GM12878 (cell line): ENCODE results near the gene CNN2. TPM values are rescaled to one million over a fixed set of nuclear protein-coding genes. Genes with fewer than 3 reads are reported as not detected.

ENCODE experiments used
- ATAC-seq: fragments of 200-7000 bp; cut with Tn5 transposase; 3 replicates; pipeline ENCODE4 v1.9.1; 2020; ENCODE audit warnings: mild to moderate bottlenecking, moderate library complexity
- BruUV-seq: library from RNA; stranded (reverse); fragments of 400-500 nt; replicated peaks from 2 replicates; lab custom pipeline; 2021; lab: Mats Ljungman, UMichigan
- CTCF ChIA-PET: fragments of 300-600 bp; sonication (Branson Sonifier 250); formaldehyde crosslinking; extraction: SDS; loops from one replicate; lab custom pipeline; 2021; ENCODE audit warnings: inconsistent platforms; lab: Yijun Ruan, JAX
- POLR2A ChIA-PET: fragments of 350-600 bp; formaldehyde crosslinking; extraction: SDS; loops from one replicate; lab custom pipeline; 2021; ENCODE audit warnings: inconsistent platforms; lab: Charles Lee
- RAD21 ChIA-PET: fragments of 300-600 bp; sonication (Branson Sonifier 250); formaldehyde crosslinking; loops from one replicate; lab custom pipeline; 2023; ENCODE audit warnings: antibody characterized with exemption; ENCODE audit not compliant: unreplicated experiment; lab: Charles Lee
- SMC1A ChIA-PET: fragments of 300-600 bp; sonication (Branson Sonifier 250); formaldehyde crosslinking; loops from one replicate; lab custom pipeline; 2023; ENCODE audit not compliant: unreplicated experiment, uncharacterized antibody; lab: Charles Lee
- DNase-seq: peaks from one replicate; pipeline ENCODE4 v3.0.0-alpha.2; 2011; ENCODE audit warnings: low read depth, low spot score
- FAIRE-seq: peaks from 3 replicates; lab custom pipeline; 2011; peaks lifted over from hg19 to GRCh38; lab: Jason Lieb, UNC
- H2AFZ ChIP-seq: 2 replicates; pipeline ENCODE4 v1.6.0; 2011; ENCODE audit warnings: low read depth, low read length, control low read depth; ENCODE audit not compliant: control insufficient read depth
- H3K27ac ChIP-seq: 2 replicates; pipeline ENCODE4 v1.5.1; 2011; ENCODE audit warnings: control low read depth; ENCODE audit not compliant: control insufficient read depth, insufficient read depth
- H3K27me3 ChIP-seq, 2 experiments: replicated peaks in 1 of 2; 2 replicates each; pipeline versions ENCODE4 v1.6.0 to v1.6.1; 2011; ENCODE audit warnings: low read length in 1 of 2; ENCODE audit not compliant: control insufficient read depth in 2 of 2, insufficient read depth in 2 of 2
- H3K36me3 ChIP-seq, 2 experiments: 2 replicates each; pipeline ENCODE4 v1.5.1; 2011; ENCODE audit warnings: low read length in 1 of 2; ENCODE audit not compliant: control insufficient read depth in 2 of 2, insufficient read depth in 2 of 2
- H3K4me1 ChIP-seq: 2 replicates; pipeline ENCODE4 v1.6.1; 2011; ENCODE audit warnings: mild to moderate bottlenecking, low read length, moderate library complexity, mixed read lengths; ENCODE audit not compliant: control insufficient read depth, insufficient read depth
- H3K4me2 ChIP-seq: 2 replicates; pipeline ENCODE4 v1.6.0; 2011; ENCODE audit warnings: control low read depth; ENCODE audit not compliant: control insufficient read depth, insufficient read depth
- H3K4me3 ChIP-seq: fragments of 200-600 bp; sonication (generic); 2 replicates; pipeline ENCODE4 v1.5.1; 2016
- H3K79me2 ChIP-seq: 2 replicates; pipeline ENCODE4 v1.6.0; 2011; ENCODE audit warnings: low read length; ENCODE audit not compliant: control insufficient read depth, insufficient read depth
- H3K9ac ChIP-seq: 2 replicates; pipeline ENCODE4 v1.8.0; 2011; ENCODE audit warnings: low read length, control low read depth, mixed read lengths; ENCODE audit not compliant: control insufficient read depth, insufficient read depth
- H3K9me3 ChIP-seq: replicated peaks from 3 replicates; pipeline ENCODE4 v1.5.1; 2011; ENCODE audit warnings: mild to moderate bottlenecking, low read length; ENCODE audit not compliant: control insufficient read depth, insufficient read depth
- H4K20me1 ChIP-seq: 2 replicates; pipeline ENCODE4 v1.6.0; 2011; ENCODE audit not compliant: control insufficient read depth, insufficient read depth
- FOS ChIP-seq: IDR thresholded peaks from 3 replicates; pipeline ENCODE4 v1.6.1; 2011; ENCODE audit warnings: borderline replicate concordance; ENCODE audit not compliant: insufficient read length; ENCODE audit errors: extremely low read depth
- RAD21 ChIP-seq: IDR thresholded peaks from 2 replicates; pipeline ENCODE4 v1.6.1; 2011; ENCODE audit warnings: mild to moderate bottlenecking, low read depth, low read length, moderate library complexity; ENCODE audit not compliant: insufficient read depth
- SIN3A ChIP-seq: IDR thresholded peaks from 2 replicates; pipeline ENCODE4 v1.6.1; 2012; ENCODE audit warnings: low read depth, low read length, improper control_type of control experiment
- SMC3 ChIP-seq: IDR thresholded peaks from 2 replicates; pipeline ENCODE4 v1.6.1; 2011; ENCODE audit warnings: low read length, improper control_type of control experiment, borderline replicate concordance
- TCF7 ChIP-seq: IDR thresholded peaks from 2 replicates; pipeline ENCODE4 v1.6.1; 2014; ENCODE audit warnings: antibody characterized with exemption, borderline replicate concordance
- ZNF384 ChIP-seq: IDR thresholded peaks from 2 replicates; pipeline ENCODE4 v1.6.1; 2012; ENCODE audit warnings: low read depth, mild to moderate bottlenecking, low read length, improper control_type of control experiment, borderline replicate concordance
- WGBS: methylation state at CpG from one replicate; pipeline ENCODE4 v1.1.6; 2016; ENCODE audit warnings: low lambda C conversion rate; ENCODE audit not compliant: insufficient replicate concordance, insufficient coverage; ENCODE audit errors: missing lambda C conversion rate; 5-methylcytosine and 5-hydroxymethylcytosine counted together
- in situ Hi-C: fragments of 300-500 bp; cut with MboI; formaldehyde crosslinking; loops from 9 replicates; pipeline ENCODE4 v1.14.3; 2018; ENCODE audit warnings: mixed read lengths
- intact Hi-C: fragments of 100-400 bp; cut with micrococcal nuclease; formaldehyde crosslinking; loops from one replicate; pipeline ENCODE4 v1.14.2; 2022; ENCODE audit not compliant: unreplicated experiment
- polyA plus RNA-seq, 11 experiments: library from polyadenylated mRNA; depleted of rRNA in 4 of 11; unstranded in 6 of 11; stranded (reverse) in 5 of 11; fragments of >200 nt; fragmentation: Nextera tagmentation in 4 of 11; fragmentation: Illumina TruSeq in 1 of 11; extraction: Ambion mirVana in 4 of 11; extraction: Trizol in 1 of 11; gene quantifications; 1 replicate in 1 of 11; 2 replicates in 10 of 11; pipeline versions ENCODE4 v1.2.1 to v1.2.3, GENCODE V29; 2011 to 2016; ENCODE audit warnings: inconsistent platforms in 2 of 11, missing spikeins in 2 of 11, low read depth in 1 of 11
- total RNA-seq, 4 experiments: library from RNA; depleted of rRNA in 3 of 4; stranded (reverse); fragments of >200 nt in 3 of 4; fragmentation: Illumina TruSeq in 1 of 4; extraction: Trizol in 1 of 4; gene quantifications; 2 replicates each; pipeline versions ENCODE4 v1.2.1 to v1.2.3, GENCODE V29; 2013 to 2021
- TF ChIP-seq, protein P1 (sequence below): fragments of 450-650 bp; IDR thresholded peaks from 2 replicates; pipeline ENCODE4 v1.6.1; 2016; ENCODE audit warnings: mild to moderate bottlenecking
- TF ChIP-seq, protein P2 (sequence below), 3 experiments: IDR thresholded peaks in 2 of 3; conservative IDR thresholded peaks in 1 of 3; 2 replicates each; pipeline ENCODE4 v1.5.1; 2011; ENCODE audit warnings: low read depth in 3 of 3, low read length in 3 of 3, mild to moderate bottlenecking in 3 of 3, control low read depth in 2 of 3, moderate library complexity in 2 of 3, inconsistent platforms in 1 of 3, mixed read lengths in 1 of 3; ENCODE audit not compliant: control insufficient read depth in 2 of 3, insufficient read depth in 1 of 3; ENCODE audit errors: extremely low read depth in 1 of 3

CNN2 gene
- total and polyA plus RNA-seq, 10 of the 15 experiments (the other 5 are each of a cell fraction or from before 2014, with no cell fraction given) = 34.7 to 311 (median 172) TPM

DNA sequence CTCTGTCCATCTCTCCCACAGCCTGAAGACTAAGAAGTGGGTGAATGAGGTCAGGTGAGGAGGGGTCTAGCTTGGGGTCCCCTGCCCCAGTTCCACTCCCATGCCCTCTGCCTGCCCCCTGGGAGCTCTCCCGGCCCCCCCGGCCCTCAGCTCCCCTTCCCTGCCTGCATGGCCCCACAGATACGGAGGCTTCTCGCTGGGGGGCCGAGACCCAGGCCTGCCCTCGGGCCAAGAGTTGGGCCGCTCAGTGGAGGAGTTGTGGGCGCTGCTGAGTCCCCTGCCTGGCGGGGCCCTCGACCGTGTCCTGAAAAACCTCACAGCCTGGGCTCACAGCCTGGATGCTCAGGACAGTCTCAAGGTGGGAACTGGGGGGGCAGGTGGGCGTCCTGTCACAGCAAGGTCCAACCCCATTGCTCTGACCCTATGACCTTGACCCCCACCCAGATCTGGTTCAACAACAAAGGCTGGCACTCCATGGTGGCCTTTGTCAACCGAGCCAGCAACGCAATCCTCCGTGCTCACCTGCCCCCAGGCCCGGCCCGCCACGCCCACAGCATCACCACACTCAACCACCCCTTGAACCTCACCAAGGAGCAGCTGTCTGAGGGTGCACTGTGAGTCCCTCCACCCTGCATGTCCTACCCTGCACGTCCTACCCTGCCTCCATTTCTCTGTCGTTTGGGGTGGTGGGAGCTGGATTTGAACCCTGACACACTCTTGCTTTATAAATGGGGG lies 29.6 kb downstream of the CNN2 start (continued):
- TF ChIP-seq, protein P1, sequence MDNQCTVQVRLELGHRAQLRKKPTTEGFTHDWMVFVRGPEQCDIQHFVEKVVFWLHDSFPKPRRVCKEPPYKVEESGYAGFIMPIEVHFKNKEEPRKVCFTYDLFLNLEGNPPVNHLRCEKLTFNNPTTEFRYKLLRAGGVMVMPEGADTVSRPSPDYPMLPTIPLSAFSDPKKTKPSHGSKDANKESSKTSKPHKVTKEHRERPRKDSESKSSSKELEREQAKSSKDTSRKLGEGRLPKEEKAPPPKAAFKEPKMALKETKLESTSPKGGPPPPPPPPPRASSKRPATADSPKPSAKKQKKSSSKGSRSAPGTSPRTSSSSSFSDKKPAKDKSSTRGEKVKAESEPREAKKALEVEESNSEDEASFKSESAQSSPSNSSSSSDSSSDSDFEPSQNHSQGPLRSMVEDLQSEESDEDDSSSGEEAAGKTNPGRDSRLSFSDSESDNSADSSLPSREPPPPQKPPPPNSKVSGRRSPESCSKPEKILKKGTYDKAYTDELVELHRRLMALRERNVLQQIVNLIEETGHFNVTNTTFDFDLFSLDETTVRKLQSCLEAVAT = no peak
- TF ChIP-seq ZNF384 = no peak
- no peak for TF ChIP-seq SIN3A
- no peak for TF ChIP-seq FOS

DNA sequence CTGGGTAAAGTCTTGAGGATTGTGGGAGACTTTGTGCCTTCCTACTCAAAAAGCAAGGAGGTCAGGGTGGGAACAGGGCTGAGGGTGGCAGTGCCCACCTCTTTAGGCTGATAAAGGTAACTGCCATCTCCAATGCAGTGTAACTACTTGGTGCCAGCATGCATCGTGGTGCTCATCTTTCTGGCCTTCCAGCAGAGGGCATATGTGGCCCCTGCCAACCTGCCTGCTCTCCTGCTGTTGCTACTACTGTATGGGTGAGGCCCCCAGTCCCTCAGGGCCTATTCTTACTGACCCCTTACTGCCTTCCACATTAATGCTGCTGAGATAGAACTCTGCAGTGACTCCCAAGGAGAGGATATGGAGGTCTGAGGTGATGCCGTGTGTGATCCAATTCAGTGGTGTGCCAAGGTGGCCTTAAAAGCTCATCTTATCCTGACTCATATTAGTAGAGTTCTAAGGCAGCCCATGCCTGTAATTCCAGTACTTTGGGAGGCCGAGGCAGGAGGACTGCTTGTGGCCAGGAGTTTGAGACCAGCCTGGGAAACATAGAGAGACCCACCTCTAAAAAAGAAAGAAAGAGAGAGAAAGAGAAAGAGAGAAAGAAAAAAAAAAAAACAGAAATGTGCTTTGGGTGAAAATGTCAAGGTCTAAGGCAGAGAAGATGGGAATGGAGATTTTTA lies 30.9 kb downstream of the CNN2 start:
- peak; percentile 94 for ATAC-seq

More for the DNA sequence above, 30.9 kb downstream of the CNN2 start:
- ChIA-PET POLR2A (no interaction called here), SMC1A (interaction anchor here (0.6 to 1.4 kb wide), 3 partner anchors 10 to 45 kb away, joined by 3 to 7 read pairs (median 4); partner anchors contain the start of gene ARHGAP45), RAD21 (interaction anchor here (0.6 to 2.2 kb wide), 4 partner anchors 17 to 212 kb away, joined by 4 to 9 read pairs (median 5); partner anchors contain the start of gene CIRBP), CTCF (interaction anchor here (0.6 to 2.9 kb wide), 11 partner anchors 9 to 183 kb away, joined by 3 to 14 read pairs (median 4); partner anchors contain the start of genes ABCA7 and ARHGAP45)
- no peaks in the 10 kb centered on the region for H3K79me2 ChIP-seq
- in situ Hi-C loops = no loop called here
- H3K9ac ChIP-seq = no peak overlapping the region
- H3K27me3 ChIP-seq = no peaks in the 10 kb centered on the region
- TF ChIP-seq, protein P2, sequence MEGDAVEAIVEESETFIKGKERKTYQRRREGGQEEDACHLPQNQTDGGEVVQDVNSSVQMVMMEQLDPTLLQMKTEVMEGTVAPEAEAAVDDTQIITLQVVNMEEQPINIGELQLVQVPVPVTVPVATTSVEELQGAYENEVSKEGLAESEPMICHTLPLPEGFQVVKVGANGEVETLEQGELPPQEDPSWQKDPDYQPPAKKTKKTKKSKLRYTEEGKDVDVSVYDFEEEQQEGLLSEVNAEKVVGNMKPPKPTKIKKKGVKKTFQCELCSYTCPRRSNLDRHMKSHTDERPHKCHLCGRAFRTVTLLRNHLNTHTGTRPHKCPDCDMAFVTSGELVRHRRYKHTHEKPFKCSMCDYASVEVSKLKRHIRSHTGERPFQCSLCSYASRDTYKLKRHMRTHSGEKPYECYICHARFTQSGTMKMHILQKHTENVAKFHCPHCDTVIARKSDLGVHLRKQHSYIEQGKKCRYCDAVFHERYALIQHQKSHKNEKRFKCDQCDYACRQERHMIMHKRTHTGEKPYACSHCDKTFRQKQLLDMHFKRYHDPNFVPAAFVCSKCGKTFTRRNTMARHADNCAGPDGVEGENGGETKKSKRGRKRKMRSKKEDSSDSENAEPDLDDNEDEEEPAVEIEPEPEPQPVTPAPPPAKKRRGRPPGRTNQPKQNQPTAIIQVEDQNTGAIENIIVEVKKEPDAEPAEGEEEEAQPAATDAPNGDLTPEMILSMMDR (IDR thresholded peaks at IDR 0.05 in 2 of 3, conservative IDR thresholded peaks at IDR 0.05 in 1 of 3; ENCODE audit: control insufficient read depth in 2 of 3, extremely low read depth in 1 of 3, insufficient read depth in 1 of 3, low read depth in 3 of 3, low read length in 3 of 3) = peak; percentile 41 to 74 (median 65); a peak in 5 of 6 replicates
- peak; percentile 56; the same call in 1 of the 2 replicates for TF ChIP-seq SMC3
- peak; percentile 27; the same call in 1 of the 2 replicates for TF ChIP-seq RAD21
- no peak for TF ChIP-seq TCF7
- BruUV-seq = no TSS peak
- no peak overlapping the region for H2AFZ ChIP-seq
- H3K4me1 ChIP-seq = no peaks in the 10 kb centered on the region
- no peaks in the 10 kb centered on the region; a peak in 1 of 4 replicates for H3K36me3 ChIP-seq
- FAIRE-seq = no peak
- 2% methylated on average over 3 of the region's 3 CpGs for WGBS
- H3K9me3 ChIP-seq = no peaks in the 10 kb centered on the region
- H3K4me3 ChIP-seq = no peak overlapping the region
- intact Hi-C loops = loop anchor here (5.0 kb wide), 1 partner anchor 135 kb away; no protein-coding TSS in a partner anchor
- no peak overlapping the region for H3K4me2 ChIP-seq
- H4K20me1 ChIP-seq = no peaks in the 10 kb centered on the region
- no peak overlapping the region for H3K27ac ChIP-seq
- no peak for DNase-seq
